HG02870 (cell line): ENCODE data around the gene LY6G5B.

Source experiments
- ATAC-seq: cut with Tn5 transposase; IDR thresholded peaks from one replicate; pipeline ENCODE4 v1.9.1; 2021; ENCODE audit warnings: mild to moderate bottlenecking, moderate library complexity; ENCODE audit not compliant: unreplicated experiment

The LY6G5B gene

GRCh38 chr6:31662124-31662723 is 7.6 kb upstream of the LY6G5B start:
- no peak for ATAC-seq

GRCh38 chr6:31663126-31663960 is 6.4 kb upstream of the LY6G5B start:
- ATAC-seq = no peak

- ATAC-seq = no peak
These were observed 5.6 kb upstream of the LY6G5B start for GRCh38 chr6:31663961-31664789.

GRCh38 chr6:31664790-31665500 is 4.8 kb upstream of the LY6G5B start, which contains the start of gene GPANK1:
Gene GPANK1 (minus strand): TSS chr6:31664997. CDS start chr6:31664478, 519 bp downstream.
- ATAC-seq = peak; percentile 35

- peak; percentile 82 for ATAC-seq
These were observed 4.1 kb upstream of the LY6G5B start, which contains the start of gene CSNK2B for GRCh38 chr6:31665501-31666336. Gene CSNK2B (plus strand): TSS chr6:31666080. CDS start chr6:31666832, 752 bp downstream.

- ATAC-seq = no peak
These were observed 3.3 kb upstream of the LY6G5B start for GRCh38 chr6:31666337-31666965.

GRCh38 chr6:31676322-31676903 is 6.6 kb downstream of the LY6G5B start:
- ATAC-seq = no peak

- no peak for ATAC-seq
These were observed 7.1 kb downstream of the LY6G5B start for GRCh38 chr6:31676904-31677303.

GRCh38 chr6:31677955-31678354 is 8.2 kb downstream of the LY6G5B start:
- ATAC-seq = no peak

GRCh38 chr6:31680226-31681134 is 10.7 kb downstream of the LY6G5B start, which contains the start of gene LY6G5C:
Gene LY6G5C (minus strand): TSS chr6:31681067. CDS start chr6:31680373, 694 bp downstream.
- ATAC-seq = no peak

- ATAC-seq = no peak
These were observed 11.4 kb downstream of the LY6G5B start for GRCh38 chr6:31681135-31681671.

GRCh38 chr6:31683591-31683990 is 13.8 kb downstream of the LY6G5B start:
- ATAC-seq = no peak

- ATAC-seq = no peak
These were observed 16.7 kb downstream of the LY6G5B start for GRCh38 chr6:31686483-31686882.

GRCh38 chr6:31687321-31687720 is 17.5 kb downstream of the LY6G5B start:
- ATAC-seq = no peak

GRCh38 chr6:31687860-31688693 is 18.3 kb downstream of the LY6G5B start:
- ATAC-seq = no peak

- ATAC-seq = no peak
These were observed 19.7 kb downstream of the LY6G5B start for GRCh38 chr6:31689249-31690110.
